Trophoblast cell (in vitro differentiated cells and primary cell): Measurements from ENCODE around the gene FRMPD1.

Experiments used
- DNase-seq, 2 donors: peaks; one replicate each; pipeline ENCODE4 v3.0.0-alpha.2; 2016
- H2AFZ ChIP-seq: 2 replicates; pipeline ENCODE4 v1.6.1; 2013; ENCODE audit warnings: low read length, moderate library complexity, mild to moderate bottlenecking; ENCODE audit not compliant: insufficient read depth, poor library complexity
- H2AK5ac ChIP-seq: 2 replicates; pipeline ENCODE4 v1.6.1; 2013; ENCODE audit warnings: mild to moderate bottlenecking, low read length
- H2BK120ac ChIP-seq: 2 replicates; pipeline ENCODE4 v1.6.1; 2013; ENCODE audit warnings: low read length, mild to moderate bottlenecking, moderate library complexity; ENCODE audit not compliant: insufficient read depth, poor library complexity
- H2BK12ac ChIP-seq: 2 replicates; pipeline ENCODE4 v1.6.1; 2013; ENCODE audit warnings: mild to moderate bottlenecking, low read length, moderate library complexity
- H2BK5ac ChIP-seq: 2 replicates; pipeline ENCODE4 v1.6.1; 2013; ENCODE audit warnings: low read length, low read depth, moderate library complexity, mild to moderate bottlenecking; ENCODE audit not compliant: poor library complexity
- H3K14ac ChIP-seq: 2 replicates; pipeline ENCODE4 v1.6.1; 2013; ENCODE audit warnings: mild to moderate bottlenecking, low read length
- H3K18ac ChIP-seq: 2 replicates; pipeline ENCODE4 v1.6.1; 2013; ENCODE audit warnings: mild to moderate bottlenecking, low read length
- H3K23ac ChIP-seq: 2 replicates; pipeline ENCODE4 v1.6.1; 2013; ENCODE audit warnings: low read length
- H3K27ac ChIP-seq: 2 replicates; pipeline ENCODE4 v1.5.1; 2013; ENCODE audit warnings: low read depth, mild to moderate bottlenecking, inconsistent platforms, low read length, moderate library complexity
- H3K27me3 ChIP-seq: 2 replicates; pipeline ENCODE4 v1.6.1; 2013; ENCODE audit warnings: inconsistent platforms, mild to moderate bottlenecking, low read length, moderate library complexity; ENCODE audit not compliant: insufficient read depth
- H3K36me3 ChIP-seq, 2 experiments: 1 replicate in 1 of 2; 2 replicates in 1 of 2; pipeline ENCODE4 v1.6.1; 2013; ENCODE audit warnings: low read length in 2 of 2, mild to moderate bottlenecking in 2 of 2, moderate library complexity in 1 of 2; ENCODE audit not compliant: insufficient read depth in 2 of 2, control insufficient read depth in 1 of 2
- H3K4ac ChIP-seq: 2 replicates; pipeline ENCODE4 v1.6.1; 2013; ENCODE audit warnings: low read depth, mild to moderate bottlenecking, low read length, moderate library complexity
- H3K4me1 ChIP-seq, 2 experiments: 1 replicate in 1 of 2; 2 replicates in 1 of 2; pipeline ENCODE4 v1.6.1; 2013; ENCODE audit warnings: low read length in 2 of 2, mild to moderate bottlenecking in 2 of 2, moderate library complexity in 1 of 2; ENCODE audit not compliant: insufficient read depth in 2 of 2, control insufficient read depth in 1 of 2
- H3K4me2 ChIP-seq: 2 replicates; pipeline ENCODE4 v1.6.1; 2013; ENCODE audit warnings: inconsistent platforms, mild to moderate bottlenecking, low read length, moderate library complexity
- H3K4me3 ChIP-seq: 2 replicates; pipeline ENCODE4 v1.5.1; 2013; ENCODE audit warnings: mild to moderate bottlenecking, low read depth, low read length, inconsistent platforms
- H3K79me1 ChIP-seq: one replicate; pipeline ENCODE4 v1.6.1; 2013; ENCODE audit warnings: low read length
- H3K79me2 ChIP-seq: 2 replicates; pipeline ENCODE4 v1.6.1; 2013; ENCODE audit warnings: low read length, mild to moderate bottlenecking; ENCODE audit not compliant: control insufficient read depth, insufficient read depth, poor library complexity
- H3K9ac ChIP-seq: 2 replicates; pipeline ENCODE4 v1.6.1; 2013; ENCODE audit warnings: mild to moderate bottlenecking, low read length
- H3K9me3 ChIP-seq: 2 replicates; pipeline ENCODE4 v1.6.1; 2013; ENCODE audit warnings: low read depth, mild to moderate bottlenecking, control low read depth, inconsistent platforms, low read length; ENCODE audit not compliant: insufficient read depth
- H4K12ac ChIP-seq: 2 replicates; pipeline ENCODE4 v1.6.1; 2013; ENCODE audit warnings: low read depth, mild to moderate bottlenecking, low read length, moderate library complexity
- H4K8ac ChIP-seq: 2 replicates; pipeline ENCODE4 v1.6.1; 2013; ENCODE audit warnings: low read depth, mild to moderate bottlenecking, low read length, moderate library complexity
- H4K91ac ChIP-seq: one replicate; pipeline ENCODE4 v1.6.1; 2013; ENCODE audit warnings: low read depth, mild to moderate bottlenecking, low read length, moderate library complexity
- WGBS: extraction: QIAGEN DNeasy Blood & Tissue Kit; methylation state at CpG from one replicate; pipeline ENCODE4 v1.1.7; 2013; ENCODE audit warnings: missing lambda C conversion rate; ENCODE audit not compliant: insufficient read length, insufficient coverage; ENCODE audit errors: extremely low coverage; 5-methylcytosine and 5-hydroxymethylcytosine counted together

FRMPD1 gene

DNA sequence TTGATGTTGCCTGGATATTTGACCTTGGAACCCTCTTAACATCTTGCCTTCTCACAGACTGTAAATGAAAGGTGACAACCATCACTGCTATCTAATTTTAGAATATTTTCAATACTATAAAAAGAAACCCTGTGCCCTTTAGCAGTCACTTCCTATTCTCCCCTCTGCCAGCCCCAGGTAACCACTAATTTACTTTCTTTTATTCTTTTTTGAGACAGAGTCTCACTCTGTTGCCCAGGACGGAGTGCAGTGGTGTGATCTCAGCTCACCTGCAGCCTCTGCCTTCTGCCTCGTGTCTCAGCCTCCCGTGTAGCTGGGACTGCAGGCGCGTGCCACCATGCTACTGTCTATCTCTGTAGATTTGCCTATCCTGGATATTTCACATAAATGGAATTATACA is 43.6 kb downstream of the FRMPD1 start:
- Histone ChIP-seq H2AK5ac (no peak overlapping the region), H3K79me1 (no peaks in the 10 kb centered on the region), H3K9me3 (no peaks in the 10 kb centered on the region), H4K91ac (no peak overlapping the region), H3K9ac (no peak overlapping the region), H2AFZ (no peak overlapping the region), H3K4me1 (no peaks in the 10 kb centered on the region), H3K27me3 (no peaks in the 10 kb centered on the region), H3K23ac (no peak overlapping the region), H3K4ac (no peak overlapping the region), H2BK5ac (no peak overlapping the region), H3K36me3 (no peaks in the 10 kb centered on the region), H4K12ac (no peak overlapping the region), H4K8ac (no peak overlapping the region), H3K4me3 (no peak overlapping the region), H3K18ac (no peak overlapping the region), H3K79me2 (no peaks in the 10 kb centered on the region), H3K4me2 (no peak overlapping the region), H3K14ac (no peak overlapping the region), H3K27ac (no peak overlapping the region), H2BK12ac (no peak overlapping the region), H2BK120ac (no peak overlapping the region)
- WGBS = no CpG with 5 or more reads among the region's 5 CpGs
- DNase-seq = no peak

DNA sequence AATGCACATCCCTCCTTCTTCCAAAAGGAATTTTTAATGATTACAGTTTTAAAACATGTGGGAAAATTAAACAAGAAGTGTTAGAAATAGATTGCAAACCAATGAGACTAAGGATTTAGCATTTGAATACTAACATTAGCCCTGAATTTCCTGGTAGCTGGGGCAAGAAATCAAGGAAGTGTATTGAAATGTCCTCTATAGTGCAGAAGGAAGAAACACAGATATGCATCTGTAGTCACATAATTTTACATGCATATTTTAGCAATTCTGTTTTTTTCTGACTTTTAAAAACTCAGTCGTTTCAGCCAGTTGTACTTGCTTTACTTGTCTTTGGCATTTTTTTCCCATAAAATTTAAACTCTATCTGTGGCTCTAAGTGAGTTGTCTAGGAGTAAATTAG is 45.8 kb downstream of the FRMPD1 start:
- no peak overlapping the region for H4K91ac ChIP-seq
- H3K4me1 ChIP-seq = no peaks in the 10 kb centered on the region
- H3K79me1 ChIP-seq = no peaks in the 10 kb centered on the region
- no peak overlapping the region for H3K14ac ChIP-seq
- H3K23ac ChIP-seq = no peak overlapping the region
- no peak overlapping the region for H2BK120ac ChIP-seq
- no peaks in the 10 kb centered on the region for H3K36me3 ChIP-seq
- no peak overlapping the region for H3K4me3 ChIP-seq
- H4K8ac ChIP-seq = no peak overlapping the region
- no peak overlapping the region for H4K12ac ChIP-seq
- no peak overlapping the region for H3K18ac ChIP-seq
- H3K27ac ChIP-seq = no peak overlapping the region
- WGBS = no CpG with 5 or more reads among the region's 1 CpG
- no peak overlapping the region for H3K4ac ChIP-seq
- H3K79me2 ChIP-seq = no peaks in the 10 kb centered on the region
- no peak overlapping the region for H2AFZ ChIP-seq
- no peak overlapping the region for H3K9ac ChIP-seq
- DNase-seq = peak in 1 of 2 donors; percentile 7
- no peaks in the 10 kb centered on the region for H3K27me3 ChIP-seq
- H3K9me3 ChIP-seq = no peaks in the 10 kb centered on the region
- H2BK12ac ChIP-seq = no peak overlapping the region
- H2AK5ac ChIP-seq = no peak overlapping the region
- no peak overlapping the region for H2BK5ac ChIP-seq
- no peak overlapping the region for H3K4me2 ChIP-seq

DNA sequence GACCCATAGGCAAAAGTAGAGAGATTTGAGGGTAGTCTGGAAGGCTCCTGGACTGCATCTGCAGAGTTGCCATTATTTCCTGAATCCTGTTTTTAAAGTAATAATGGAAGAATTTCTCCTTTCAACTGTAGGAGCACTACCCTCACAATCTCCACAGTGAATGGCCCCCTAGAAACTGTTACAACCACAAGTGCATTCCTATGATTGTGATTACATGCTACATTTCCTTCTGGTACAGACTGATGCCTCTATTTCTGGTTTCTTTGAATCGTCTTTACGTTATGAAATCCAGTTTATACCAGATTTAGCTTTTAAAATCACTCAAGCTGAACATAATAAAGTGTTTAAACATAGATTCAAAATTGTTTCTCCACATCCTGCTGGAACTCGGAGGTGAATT is 49.4 kb downstream of the FRMPD1 start:
- no peak overlapping the region for H2AK5ac ChIP-seq
- H3K4me3 ChIP-seq = no peak overlapping the region
- no peaks in the 10 kb centered on the region for H3K27me3 ChIP-seq
- no CpG with 5 or more reads among the region's 3 CpGs for WGBS
- no peak overlapping the region for H3K4ac ChIP-seq
- no peak overlapping the region for H3K4me2 ChIP-seq
- H4K12ac ChIP-seq = no peak overlapping the region
- no peak overlapping the region for H2BK5ac ChIP-seq
- no peak overlapping the region for H3K23ac ChIP-seq
- no peak overlapping the region for H2BK12ac ChIP-seq
- H3K36me3 ChIP-seq = no peaks in the 10 kb centered on the region
- H3K79me1 ChIP-seq = no peaks in the 10 kb centered on the region
- H3K4me1 ChIP-seq = no peaks in the 10 kb centered on the region
- no peaks in the 10 kb centered on the region for H3K9me3 ChIP-seq
- H2AFZ ChIP-seq = no peak overlapping the region
- no peak overlapping the region for H3K27ac ChIP-seq
- H3K18ac ChIP-seq = no peak overlapping the region
- no peak for DNase-seq
- no peak overlapping the region for H3K14ac ChIP-seq
- H2BK120ac ChIP-seq = no peak overlapping the region
- no peak overlapping the region for H4K8ac ChIP-seq
- no peak overlapping the region for H4K91ac ChIP-seq
- no peak overlapping the region for H3K9ac ChIP-seq
- no peaks in the 10 kb centered on the region for H3K79me2 ChIP-seq

DNA sequence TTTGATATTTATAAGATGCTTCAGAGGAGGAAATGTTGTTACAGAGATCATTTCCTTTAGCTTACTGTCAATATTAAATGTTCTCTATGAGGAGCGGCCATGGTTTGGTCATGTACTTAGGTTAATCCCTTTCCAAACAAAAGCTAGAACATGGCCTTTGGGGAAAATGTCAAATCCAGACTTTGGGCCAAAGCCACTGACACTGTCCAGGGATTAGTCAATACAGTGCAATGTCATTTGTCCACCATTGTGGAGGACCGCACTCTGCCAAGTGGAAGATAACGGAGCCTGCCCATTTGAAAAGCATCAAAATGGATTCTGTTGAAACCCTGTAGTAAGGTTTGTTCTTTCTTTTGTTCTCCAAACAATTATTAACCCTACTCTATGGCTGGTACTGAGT is 50.1 kb downstream of the FRMPD1 start:
- H3K18ac ChIP-seq = no peak overlapping the region
- DNase-seq = no peak
- WGBS = no CpG with 5 or more reads among the region's 3 CpGs
- no peak overlapping the region for H2BK120ac ChIP-seq
- H3K27ac ChIP-seq = no peak overlapping the region
- H4K12ac ChIP-seq = no peak overlapping the region
- H3K4ac ChIP-seq = no peak overlapping the region
- H3K9ac ChIP-seq = no peak overlapping the region
- H2BK5ac ChIP-seq = no peak overlapping the region
- no peak overlapping the region for H2AFZ ChIP-seq
- no peak overlapping the region for H3K4me2 ChIP-seq
- H3K79me2 ChIP-seq = no peaks in the 10 kb centered on the region
- H2BK12ac ChIP-seq = no peak overlapping the region
- no peaks in the 10 kb centered on the region for H3K27me3 ChIP-seq
- H3K4me1 ChIP-seq = no peaks in the 10 kb centered on the region
- H3K9me3 ChIP-seq = no peaks in the 10 kb centered on the region
- no peak overlapping the region for H4K91ac ChIP-seq
- H3K79me1 ChIP-seq = no peaks in the 10 kb centered on the region
- H3K14ac ChIP-seq = no peak overlapping the region
- H3K4me3 ChIP-seq = no peak overlapping the region
- H4K8ac ChIP-seq = no peak overlapping the region
- no peaks in the 10 kb centered on the region for H3K36me3 ChIP-seq
- H2AK5ac ChIP-seq = no peak overlapping the region
- no peak overlapping the region for H3K23ac ChIP-seq
